COR-L47 (cell line): ENCODE results near the gene C19orf81.
"Not testable (repeated sequence)": the region's sequence is repeated elsewhere in the genome, so short reads cannot be mapped to it uniquely, and the experiment has no call there.

Experiments used
- DNase-seq: peaks from one replicate; lab custom pipeline; 2025; lab: John Stamatoyannopoulos, UW

Gene C19orf81

GRCh38 chr19:50649433-50650391, at the start of gene C19orf81:
TSS of gene C19orf81 (plus strand) at chr19:50649445. CDS start at chr19:50649445, 0 bp downstream.
- no peak for DNase-seq

- no peak for DNase-seq
Observed at GRCh38 chr19:50601407-50602088, 47.7 kb upstream of the C19orf81 start.

- no peak for DNase-seq
Observed at GRCh38 chr19:50602089-50602422, 47.2 kb upstream of the C19orf81 start.

- DNase-seq, result no peak
Observed at GRCh38 chr19:50602496-50602895, 46.7 kb upstream of the C19orf81 start.

GRCh38 chr19:50602935-50603334, 46.3 kb upstream of the C19orf81 start:
- DNase-seq, result no peak

- not testable (repeated sequence) for DNase-seq
Observed at GRCh38 chr19:50604264-50605073, 44.8 kb upstream of the C19orf81 start.

DNA sequence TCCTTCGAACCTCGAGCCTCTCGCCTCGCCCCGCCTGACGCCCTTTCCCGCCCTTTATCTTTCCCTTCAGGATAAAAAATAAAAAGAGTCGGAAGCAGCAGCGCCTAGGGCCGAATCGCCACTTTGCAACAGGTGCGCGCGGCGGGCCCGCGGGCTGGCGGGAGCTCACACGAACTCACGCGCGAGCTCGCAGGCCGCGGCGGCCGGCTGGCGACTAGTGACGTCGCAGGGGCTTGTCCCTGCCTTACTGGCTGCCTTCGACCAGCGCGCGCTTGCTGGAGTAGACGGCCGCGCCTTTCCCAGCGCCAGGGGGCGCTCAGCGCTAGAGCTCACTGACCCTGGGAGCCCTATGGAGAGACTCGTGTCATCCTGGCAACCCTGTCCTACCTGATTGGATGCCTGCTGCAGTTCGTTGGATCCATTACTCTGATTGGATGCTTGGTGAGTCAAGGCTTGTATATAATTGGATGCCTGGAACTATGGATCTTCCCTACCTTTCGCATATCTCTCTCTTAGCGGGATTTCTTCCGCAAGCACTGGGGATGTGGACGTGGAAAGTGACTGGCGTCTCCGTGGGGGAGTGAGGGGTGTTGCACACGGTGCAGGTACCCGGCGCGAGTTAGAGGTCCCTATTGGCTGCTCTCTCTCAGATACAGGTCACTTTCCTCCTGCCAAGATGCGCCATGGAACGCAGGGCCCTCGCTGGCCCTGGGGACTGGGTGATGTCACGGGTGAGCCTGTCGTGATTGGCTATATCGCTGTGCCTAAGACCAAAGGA, 43.0 kb upstream of the C19orf81 start:
- DNase-seq, result not testable (repeated sequence)

DNA sequence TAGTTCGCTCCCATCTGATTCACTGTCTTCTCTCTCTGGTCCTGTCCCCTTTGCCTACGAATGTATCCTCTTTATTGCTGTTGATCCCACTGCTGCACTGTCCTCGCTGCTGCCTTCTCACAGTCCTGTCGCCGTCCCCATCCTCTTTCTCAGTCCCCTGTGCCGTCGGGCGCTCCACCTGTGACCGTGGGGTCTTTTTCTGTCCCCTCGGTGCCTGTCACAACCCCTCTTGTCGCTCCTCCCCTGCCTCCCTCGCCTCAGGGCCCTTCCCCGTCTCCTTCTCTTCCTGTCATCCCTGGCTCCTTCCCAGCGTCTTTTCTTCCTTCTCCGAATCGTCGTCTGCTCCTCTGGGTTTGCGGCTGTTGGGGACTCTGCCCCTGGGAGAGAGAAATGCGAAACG, 41.9 kb upstream of the C19orf81 start:
- no peak for DNase-seq

- no peak for DNase-seq
Observed at GRCh38 chr19:50607874-50608785, 41.1 kb upstream of the C19orf81 start.

- not testable (repeated sequence) for DNase-seq
Observed at GRCh38 chr19:50612504-50613404, 36.5 kb upstream of the C19orf81 start.

DNA sequence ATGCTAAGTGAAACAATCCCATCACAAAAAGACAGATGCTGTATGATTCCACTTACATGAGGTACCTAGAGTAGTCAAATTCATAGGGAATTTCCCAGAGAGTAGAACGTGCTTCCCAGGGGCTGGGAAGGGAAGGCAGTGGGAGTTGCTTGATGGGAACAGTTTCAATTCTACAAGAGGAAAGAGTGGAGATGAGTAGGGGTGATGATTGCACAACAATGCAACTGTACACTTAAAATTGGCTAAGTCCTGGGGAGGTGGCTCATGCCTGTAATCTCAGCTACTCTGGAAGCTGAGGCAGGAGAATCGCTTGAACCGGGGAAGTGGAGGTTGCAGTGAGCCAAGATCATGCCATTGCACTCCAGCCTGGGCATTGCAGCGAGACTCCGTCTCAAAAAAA, 30.9 kb upstream of the C19orf81 start:
- DNase-seq, result not testable (repeated sequence)

- DNase-seq, result not testable (repeated sequence)
Observed at GRCh38 chr19:50619184-50619583, 30.1 kb upstream of the C19orf81 start.

- not testable (repeated sequence) for DNase-seq
Observed at GRCh38 chr19:50620394-50620906, 28.8 kb upstream of the C19orf81 start.

- no peak for DNase-seq
Observed at GRCh38 chr19:50624949-50625600, 24.2 kb upstream of the C19orf81 start.

- no peak for DNase-seq
Observed at GRCh38 chr19:50626011-50626410, 23.2 kb upstream of the C19orf81 start.

DNA sequence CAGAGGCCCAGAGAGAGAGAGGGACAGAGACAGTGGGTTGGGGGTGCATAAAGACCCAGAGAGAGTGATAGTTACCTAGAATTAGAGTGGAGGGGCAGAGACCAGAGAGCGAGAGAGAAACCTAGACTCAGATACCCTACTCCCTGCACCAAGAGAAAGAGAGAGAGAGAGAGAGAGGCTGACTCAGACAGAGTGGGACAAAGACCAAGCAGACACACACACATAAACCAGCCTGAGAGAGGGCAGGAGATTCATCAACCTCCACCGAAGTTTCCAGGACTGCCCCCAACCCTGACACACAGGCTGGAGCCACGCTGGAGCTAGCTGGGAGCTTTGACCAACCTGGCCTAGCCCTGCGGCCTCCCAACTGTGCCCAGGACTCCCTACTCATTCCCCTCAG, 22.4 kb upstream of the C19orf81 start:
- DNase-seq, result no peak

DNA sequence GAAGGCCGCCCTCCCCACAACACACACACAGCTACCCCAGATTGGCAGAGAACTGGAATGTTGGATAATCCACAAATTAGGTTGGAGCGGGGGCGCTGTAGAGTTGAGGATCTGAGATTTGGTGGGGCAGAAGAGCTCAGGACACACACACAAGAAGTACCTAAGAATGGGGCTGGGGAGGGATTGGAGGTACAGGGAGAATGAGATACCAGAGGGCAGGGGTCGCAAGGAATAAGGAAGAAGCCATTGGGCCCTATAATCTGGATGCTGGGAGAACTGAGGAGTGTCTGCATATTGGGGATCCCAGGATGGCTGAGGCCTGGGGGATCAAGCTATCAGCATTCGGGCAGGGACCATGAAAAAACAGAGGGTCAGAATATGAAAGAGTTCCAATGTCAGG, 21.1 kb upstream of the C19orf81 start:
- DNase-seq, result no peak

- DNase-seq, result no peak
Observed at GRCh38 chr19:50628551-50628950, 20.7 kb upstream of the C19orf81 start.

GRCh38 chr19:50629194-50629593, 20.1 kb upstream of the C19orf81 start:
- DNase-seq, result no peak
